Measurements from ENCODE around the gene DPPA3. TPM values are rescaled to one million over a fixed set of nuclear protein-coding genes. Genes with fewer than 3 reads are reported as not detected.
A peak's percentile ranks its signal among the peaks of the same experiment; 100 is the strongest.

Gene DPPA3
- total RNA-seq, 3 donors from 2014 or later (not counting 1 experiment from before 2014, with no cell fraction given), result not detected

DNA sequence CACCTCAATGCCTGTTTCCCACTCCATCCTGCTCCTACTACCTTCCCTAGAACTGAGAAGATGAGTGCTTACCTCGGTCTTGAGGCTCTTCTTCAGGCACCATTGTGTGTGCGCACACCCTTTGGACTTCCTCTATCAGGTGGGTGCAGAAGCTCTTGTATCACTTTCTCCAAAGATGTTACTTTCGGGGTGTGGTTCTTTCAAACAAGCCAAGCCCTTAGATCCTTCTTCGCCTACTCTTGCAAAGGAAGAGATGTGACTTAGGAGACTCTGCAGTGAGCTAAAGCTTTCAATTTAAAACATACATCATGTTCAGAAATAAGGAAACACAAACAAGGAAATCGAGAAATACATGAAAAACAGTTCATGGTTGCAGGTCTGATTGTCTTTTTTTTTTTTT, 36.0 kb downstream of the DPPA3 start, which contains the start of gene CLEC4C:
Gene CLEC4C, minus strand, starts transcription at position 130 of the 400 bp plus-strand sequence. Its CDS starts 27 bp downstream, at position 103.
- DNase-seq, result no peak
- 69% methylated on average over 5 of the region's 5 CpGs for WGBS (ENCODE audit: insufficient coverage)
- intact Hi-C loops (cut with micrococcal nuclease), result no loop called here
- no peak within 1 kb of the TSS for H3K4me3 ChIP-seq (ENCODE audit: low read length)
- no peaks in the 10 kb centered on the region for H3K9me3 ChIP-seq (ENCODE audit: control insufficient read depth, insufficient read depth, low read length)
- H3K36me3 Mint-ChIP-seq, result no peaks in the 10 kb centered on the region
- ATAC-seq, result no peak
- no peaks in the 10 kb centered on the region for H3K27me3 ChIP-seq (ENCODE audit: control insufficient read depth, insufficient read depth, low read length)
- no peak within 1 kb of the TSS for H3K4me3 Mint-ChIP-seq
- H3K4me1 Mint-ChIP-seq, result peaks cover under 1 to 5% of the 10 kb centered on the region in 2 donors
- H3K9me3 Mint-ChIP-seq, result no peaks in the 10 kb centered on the region
- peaks cover 10% of the 10 kb centered on the region for H3K4me1 ChIP-seq (ENCODE audit: control insufficient read depth, insufficient read depth, low read length)
- H3K36me3 ChIP-seq (ENCODE audit: control insufficient read depth, insufficient read depth, low read length), result no peaks in the 10 kb centered on the region
- no peak within 1 kb of the TSS for H3K27ac ChIP-seq (ENCODE audit: low read length)
- H3K27ac Mint-ChIP-seq, result peak within 1 kb of the TSS in 1 of 2 donors; percentile 27
- TF ChIP-seq, protein P1, sequence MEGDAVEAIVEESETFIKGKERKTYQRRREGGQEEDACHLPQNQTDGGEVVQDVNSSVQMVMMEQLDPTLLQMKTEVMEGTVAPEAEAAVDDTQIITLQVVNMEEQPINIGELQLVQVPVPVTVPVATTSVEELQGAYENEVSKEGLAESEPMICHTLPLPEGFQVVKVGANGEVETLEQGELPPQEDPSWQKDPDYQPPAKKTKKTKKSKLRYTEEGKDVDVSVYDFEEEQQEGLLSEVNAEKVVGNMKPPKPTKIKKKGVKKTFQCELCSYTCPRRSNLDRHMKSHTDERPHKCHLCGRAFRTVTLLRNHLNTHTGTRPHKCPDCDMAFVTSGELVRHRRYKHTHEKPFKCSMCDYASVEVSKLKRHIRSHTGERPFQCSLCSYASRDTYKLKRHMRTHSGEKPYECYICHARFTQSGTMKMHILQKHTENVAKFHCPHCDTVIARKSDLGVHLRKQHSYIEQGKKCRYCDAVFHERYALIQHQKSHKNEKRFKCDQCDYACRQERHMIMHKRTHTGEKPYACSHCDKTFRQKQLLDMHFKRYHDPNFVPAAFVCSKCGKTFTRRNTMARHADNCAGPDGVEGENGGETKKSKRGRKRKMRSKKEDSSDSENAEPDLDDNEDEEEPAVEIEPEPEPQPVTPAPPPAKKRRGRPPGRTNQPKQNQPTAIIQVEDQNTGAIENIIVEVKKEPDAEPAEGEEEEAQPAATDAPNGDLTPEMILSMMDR (IDR thresholded peaks at IDR 0.05), result no peak
- no peaks in the 10 kb centered on the region for H3K27me3 Mint-ChIP-seq (ENCODE audit: low read depth in 2 of 2)

GRCh38 chr12:7748852-7749251, 37.6 kb downstream of the DPPA3 start:
- Histone ChIP-seq H3K4me1 (ENCODE audit: control insufficient read depth, insufficient read depth, low read length) (peaks cover 24% of the 10 kb centered on the region), H3K36me3 (ENCODE audit: control insufficient read depth, insufficient read depth, low read length) (no peaks in the 10 kb centered on the region), H3K27ac (ENCODE audit: low read length) (no peak overlapping the region), H3K27me3 (ENCODE audit: control insufficient read depth, insufficient read depth, low read length) (no peaks in the 10 kb centered on the region), H3K9me3 (ENCODE audit: control insufficient read depth, insufficient read depth, low read length) (no peaks in the 10 kb centered on the region), H3K4me3 (ENCODE audit: low read length) (no peak overlapping the region)
- no peak overlapping the region for H3K4me3 Mint-ChIP-seq
- DNase-seq (no peak), ATAC-seq (peak in 1 of 3 donors; percentile 35)
- no peaks in the 10 kb centered on the region for H3K36me3 Mint-ChIP-seq
- H3K27ac Mint-ChIP-seq, result no peak overlapping the region
- peaks cover 16 to 18% of the 10 kb centered on the region in 2 donors for H3K4me1 Mint-ChIP-seq
- no peaks in the 10 kb centered on the region for H3K9me3 Mint-ChIP-seq
- no peaks in the 10 kb centered on the region for H3K27me3 Mint-ChIP-seq (ENCODE audit: low read depth in 2 of 2)
- intact Hi-C loops (cut with micrococcal nuclease), result no loop called here
- WGBS (ENCODE audit: insufficient coverage), result 63% methylated on average over 4 of the region's 4 CpGs
- TF ChIP-seq, protein P1 (IDR thresholded peaks at IDR 0.05), result no peak

GRCh38 chr12:7749442-7749841, 38.2 kb downstream of the DPPA3 start:
- H3K4me1 ChIP-seq (ENCODE audit: control insufficient read depth, insufficient read depth, low read length), result peaks cover 30% of the 10 kb centered on the region
- Mint-ChIP-seq H3K4me3 (no peak overlapping the region), H3K36me3 (no peaks in the 10 kb centered on the region), H3K9me3 (no peaks in the 10 kb centered on the region), H3K27me3 (ENCODE audit: low read depth in 2 of 2) (no peaks in the 10 kb centered on the region), H3K27ac (no peak overlapping the region), H3K4me1 (peaks cover 20 to 22% of the 10 kb centered on the region in 2 donors)
- H3K27ac ChIP-seq (ENCODE audit: low read length), result no peak overlapping the region
- whole genome bisulfite sequencing (ENCODE audit: insufficient coverage), result 89% methylated on average over 8 of the region's 8 CpGs
- no peaks in the 10 kb centered on the region for H3K36me3 ChIP-seq (ENCODE audit: control insufficient read depth, insufficient read depth, low read length)
- no peaks in the 10 kb centered on the region for H3K27me3 ChIP-seq (ENCODE audit: control insufficient read depth, insufficient read depth, low read length)
- no peak for ATAC-seq
- no peak overlapping the region for H3K4me3 ChIP-seq (ENCODE audit: low read length)
- intact Hi-C loops (cut with micrococcal nuclease), result no loop called here
- H3K9me3 ChIP-seq (ENCODE audit: control insufficient read depth, insufficient read depth, low read length), result no peaks in the 10 kb centered on the region
- DNase-seq, result no peak
- TF ChIP-seq, protein P1 (IDR thresholded peaks at IDR 0.05), result no peak

- no peak overlapping the region for H3K4me3 Mint-ChIP-seq
- Histone ChIP-seq H3K27me3 (ENCODE audit: control insufficient read depth, insufficient read depth, low read length) (no peaks in the 10 kb centered on the region), H3K4me3 (ENCODE audit: low read length) (no peak overlapping the region), H3K9me3 (ENCODE audit: control insufficient read depth, insufficient read depth, low read length) (no peaks in the 10 kb centered on the region), H3K36me3 (ENCODE audit: control insufficient read depth, insufficient read depth, low read length) (no peaks in the 10 kb centered on the region), H3K4me1 (ENCODE audit: control insufficient read depth, insufficient read depth, low read length) (peaks cover 39% of the 10 kb centered on the region), H3K27ac (ENCODE audit: low read length) (no peak overlapping the region)
- H3K27me3 Mint-ChIP-seq (ENCODE audit: low read depth in 2 of 2), result no peaks in the 10 kb centered on the region
- peaks cover 20 to 23% of the 10 kb centered on the region in 2 donors for H3K4me1 Mint-ChIP-seq
- intact Hi-C loops (cut with micrococcal nuclease), result no loop called here
- TF ChIP-seq, protein P1 (IDR thresholded peaks at IDR 0.05), result no peak
- ATAC-seq (no peak), DNase-seq (no peak)
- no peaks in the 10 kb centered on the region for H3K9me3 Mint-ChIP-seq
- H3K27ac Mint-ChIP-seq, result no peak overlapping the region
- no peaks in the 10 kb centered on the region for H3K36me3 Mint-ChIP-seq
- 98% methylated on average over 6 of the region's 6 CpGs for WGBS (ENCODE audit: insufficient coverage)
Measured at GRCh38 chr12:7750350-7750749, 39.1 kb downstream of the DPPA3 start.
